Right lobe of liver (tissue), 6 donors: ENCODE measurements around the gene ZFP57. TPM values are rescaled to one million over a fixed set of nuclear protein-coding genes. Genes with fewer than 3 reads are reported as not detected.

Experiments used
- ATAC-seq, 4 donors: fragments of 200-7000 bp; cut with Tn5 transposase; one replicate each; pipeline ENCODE4 v1.9.1; 2020; ENCODE audit warnings: mild to moderate bottlenecking in 4 of 4, moderate library complexity in 4 of 4
- DNase-seq, 3 donors: peaks; one replicate each; pipeline ENCODE4 v3.0.0-alpha.2; 2020
- H3K27ac ChIP-seq, 3 donors: fragments of 200-600 bp; one replicate each; pipeline ENCODE4 v1.8.0; 2022
- H3K27me3 ChIP-seq, 2 donors: fragments of 200-600 bp; one replicate each; pipeline ENCODE4 v1.8.0; 2022
- H3K36me3 ChIP-seq, 4 donors: fragments of 200-600 bp; sonication (generic) in 1 of 4; one replicate each; pipeline versions ENCODE4 v1.5.1 to v1.8.0; 2017 to 2022; ENCODE audit warnings: control low read depth in 1 of 4
- H3K4me1 ChIP-seq, 4 donors: fragments of 200-600 bp; sonication (generic) in 1 of 4; one replicate each; pipeline versions ENCODE4 v1.5.1 to v1.8.0; 2017 to 2022; ENCODE audit warnings: control low read depth in 1 of 4
- H3K4me3 ChIP-seq, 3 donors: fragments of 200-600 bp; one replicate each; pipeline ENCODE4 v1.8.0; 2022
- H3K9me3 ChIP-seq, 4 donors: fragments of 200-600 bp; sonication (generic) in 1 of 4; one replicate each; pipeline versions ENCODE4 v1.5.1 to v1.8.0; 2017 to 2022; ENCODE audit warnings: control low read depth in 1 of 4
- CTCF ChIP-seq, 4 donors: fragments of 200-600 bp in 3 of 4; fragments of 450-650 bp in 1 of 4; IDR thresholded peaks; one replicate each; pipeline versions ENCODE4 v1.5.1 to v1.8.0; 2016 to 2022; ENCODE audit warnings: antibody characterized with exemption in 4 of 4, mild to moderate bottlenecking in 2 of 4
- POLR2A ChIP-seq: fragments of 450-650 bp; IDR thresholded peaks from one replicate; pipeline ENCODE4 v1.6.1; 2017; ENCODE audit warnings: antibody characterized with exemption, mild to moderate bottlenecking
- WGBS: methylation state at CpG from one replicate; pipeline ENCODE4 v1.1.6; 2018; ENCODE audit warnings: low coverage, low lambda C conversion rate; ENCODE audit not compliant: insufficient coverage; ENCODE audit errors: missing lambda C conversion rate; 5-methylcytosine and 5-hydroxymethylcytosine counted together
- intact Hi-C, 2 donors: fragments of 100-400 bp; cut with DNase I; formaldehyde crosslinking; loops; one replicate each; pipeline versions ENCODE4 v1.11.2 to v1.14.1; 2022
- total RNA-seq, 6 experiments: library from RNA; depleted of rRNA in 2 of 6; stranded (reverse); fragments of >200 nt in 2 of 6; fragmentation: NEBNext Ultra II Directional in 3 of 6; extraction: Animal tissue kit (Norgen Biotek cat#: 25700) in 3 of 6; gene quantifications; one replicate each; pipeline versions ENCODE4 v1.1.0 to v1.2.4, GENCODE V29; 2016 to 2023
- donor health status: DM: no; HTN: yes; CAD: no.
- donor health status: DM: no; HTN: no; CAD: no.
- donor health status: DM: no; HTN: no; CAD: no.
- donor health status: DM: no; HTN: yes; CAD: no.
- donor health status: DM: no; HTN: yes; CAD: no.

ZFP57 gene
- total RNA-seq, 6 experiments from 2014 or later: 0.11 to 0.31 TPM; not detected in 4

- Histone ChIP-seq H3K4me1 (no peaks in the 10 kb centered on the region), H3K27me3 (peaks cover 0 to 18% of the 10 kb centered on the region in 2 donors), H3K36me3 (no peaks in the 10 kb centered on the region), H3K9me3 (no peaks in the 10 kb centered on the region), H3K4me3 (peak within 1 kb of the TSS; percentile 36 to 49 (median 36)), H3K27ac (peak within 1 kb of the TSS in 1 of 3 donors; percentile 34)
- intact Hi-C loops: no loop called here
- DNase-seq (peak; percentile 70 to 81 (median 76)), ATAC-seq (peak; percentile 85 to 91 (median 86))
- TF ChIP-seq POLR2A (peak; percentile 16), CTCF (IDR thresholded peaks at IDR 0.05) (no peak)
- WGBS: 3% methylated on average over 39 of the region's 57 CpGs
These were observed 48.0 kb downstream of the ZFP57 start, which contains the start of gene GABBR1 for GRCh38 chr6:29632789-29633533. TSS of gene GABBR1 (minus strand) at chr6:29633183. CDS start at chr6:29632385, 798 bp downstream.

GRCh38 chr6:29631860-29632731 is 48.9 kb downstream of the ZFP57 start:
- Histone ChIP-seq H3K27me3 (peaks cover 0 to 18% of the 10 kb centered on the region in 2 donors), H3K9me3 (no peaks in the 10 kb centered on the region), H3K27ac (no peak overlapping the region), H3K4me1 (no peaks in the 10 kb centered on the region), H3K4me3 (peak overlapping the region; percentile 36 to 49 (median 36)), H3K36me3 (no peaks in the 10 kb centered on the region)
- 7% methylated on average over 24 of the region's 53 CpGs for WGBS
- no peak for TF ChIP-seq POLR2A
- TF ChIP-seq CTCF (IDR thresholded peaks at IDR 0.05): no peak
- DNase-seq: peak in 2 of 3 donors; percentile 59 to 64
- intact Hi-C loops: no loop called here
- ATAC-seq: peak; percentile 20 to 50 (median 24)

GRCh38 chr6:29631209-29631810 is 49.6 kb downstream of the ZFP57 start:
- intact Hi-C loops: no loop called here
- no peaks in the 10 kb centered on the region for H3K4me1 ChIP-seq

More at GRCh38 chr6:29631209-29631810, 49.6 kb downstream of the ZFP57 start:
- H3K9me3 ChIP-seq: no peaks in the 10 kb centered on the region
- no peaks in the 10 kb centered on the region for H3K36me3 ChIP-seq
- DNase-seq (no peak), ATAC-seq (no peak)
- H3K4me3 ChIP-seq: no peak overlapping the region
- TF ChIP-seq POLR2A: no peak
- no peak for TF ChIP-seq CTCF (IDR thresholded peaks at IDR 0.05)
- no peak overlapping the region for H3K27ac ChIP-seq
- 28% methylated on average over 13 of the region's 14 CpGs for WGBS
- peaks cover 0 to 18% of the 10 kb centered on the region in 2 donors for H3K27me3 ChIP-seq
